GM21717 (cell line): Measurements from ENCODE around the gene PNPT1.
"Not testable (repeated sequence)": the region's sequence is repeated elsewhere in the genome, so short reads cannot be mapped to it uniquely, and the experiment has no call there.

Source experiments
- ATAC-seq: cut with Tn5 transposase; IDR thresholded peaks from one replicate; pipeline ENCODE4 v1.9.1; 2021; ENCODE audit warnings: mild to moderate bottlenecking, moderate library complexity; ENCODE audit not compliant: unreplicated experiment

Gene PNPT1

DNA sequence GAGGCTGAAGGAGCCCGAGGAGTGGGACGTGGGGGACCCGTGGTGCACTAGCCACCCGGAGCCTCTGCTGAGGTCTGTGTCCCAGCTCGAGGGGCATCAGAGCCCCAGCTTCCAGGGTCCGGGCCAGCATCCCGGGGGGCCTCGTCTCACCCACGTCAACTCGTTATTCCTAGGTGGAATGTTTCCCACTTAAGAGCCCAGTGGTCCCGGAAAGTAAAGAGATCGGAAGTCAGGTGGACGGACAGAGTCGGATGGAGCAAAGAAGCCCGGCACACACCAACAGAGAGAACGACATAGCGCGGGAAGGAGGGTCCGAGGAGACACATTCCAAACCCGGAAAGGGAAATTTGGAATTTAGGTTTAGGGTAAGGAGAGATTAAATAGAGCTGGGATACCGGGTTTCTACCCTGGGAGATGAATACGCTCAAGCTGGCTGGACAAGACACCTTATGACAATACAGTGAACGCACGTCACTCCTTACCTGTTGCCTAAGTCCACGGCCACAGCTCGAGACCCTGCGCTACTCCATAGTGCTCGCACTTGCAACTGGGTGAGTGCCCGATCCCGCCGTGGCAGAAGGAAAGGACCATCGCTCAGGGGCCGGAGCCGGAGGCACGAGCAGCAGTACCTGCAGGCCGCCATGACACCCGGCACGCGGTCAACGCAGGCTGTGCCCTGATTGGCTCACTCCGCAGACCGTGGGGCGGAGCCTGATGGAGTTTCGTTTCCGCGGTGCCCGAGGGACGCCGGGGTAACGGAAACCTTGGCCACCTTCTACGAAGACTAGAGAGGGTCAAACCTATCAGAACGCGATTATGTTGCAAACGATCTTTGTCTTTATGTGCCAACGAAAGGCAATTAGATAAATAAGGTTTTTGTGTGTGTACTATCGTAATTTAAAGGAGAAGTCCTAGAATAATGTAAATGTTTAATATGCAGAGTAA, at the start of gene PNPT1:
PNPT1 (minus strand) TSS at position 664 of the 945 bp plus-strand sequence; CDS start at position 643, 21 bp downstream.
- ATAC-seq: peak; percentile 100

- ATAC-seq: no peak
Observed at GRCh38 chr2:55742996-55743395, 49.4 kb upstream of the PNPT1 start.

DNA sequence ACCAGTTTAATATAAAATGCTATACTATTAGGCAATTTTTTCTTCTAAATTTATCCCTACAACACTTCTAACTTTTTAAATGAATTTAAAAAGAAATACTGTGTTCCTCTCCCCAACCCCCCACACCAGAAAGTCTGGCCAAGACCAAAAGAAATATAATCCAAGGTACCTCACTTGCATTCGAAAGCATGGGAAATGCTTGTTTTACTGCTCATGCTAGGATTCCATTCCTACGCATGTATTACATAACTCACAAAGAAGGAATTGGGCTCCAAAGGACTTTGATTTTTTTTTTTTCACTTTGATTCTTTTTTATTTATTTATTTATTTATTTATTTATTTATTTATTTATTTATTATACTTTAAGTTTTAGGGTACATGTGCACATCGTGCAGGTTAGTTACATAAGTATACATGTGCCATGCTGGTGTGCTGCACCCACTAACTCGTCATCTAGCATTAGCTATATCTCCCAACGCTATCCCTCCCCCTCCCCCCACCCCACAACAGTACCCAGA, 42.4 kb upstream of the PNPT1 start:
- not testable (repeated sequence) for ATAC-seq

DNA sequence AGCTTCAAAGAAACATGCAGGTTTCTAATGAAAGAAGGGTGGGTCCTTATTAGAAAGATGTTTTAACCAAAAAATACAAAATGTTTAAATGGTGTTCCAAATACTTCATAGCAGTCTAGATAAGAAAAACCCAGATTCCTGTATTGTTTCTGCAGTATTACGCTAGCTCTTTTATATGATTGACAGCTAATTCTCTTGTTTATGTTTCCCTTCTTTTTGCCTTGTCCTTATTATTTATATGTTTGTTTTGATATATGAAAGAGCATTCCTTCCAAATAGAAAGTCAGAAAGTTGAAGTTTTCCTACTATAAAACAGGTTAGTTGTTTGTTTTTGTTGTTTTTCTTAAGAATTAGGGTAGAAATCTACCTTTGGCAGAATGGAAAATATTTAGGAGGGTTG, 41.1 kb upstream of the PNPT1 start:
- ATAC-seq: no peak

GRCh38 chr2:55733335-55733734, 39.7 kb upstream of the PNPT1 start:
- ATAC-seq: no peak

GRCh38 chr2:55732854-55733253, 39.2 kb upstream of the PNPT1 start:
- no peak for ATAC-seq

DNA sequence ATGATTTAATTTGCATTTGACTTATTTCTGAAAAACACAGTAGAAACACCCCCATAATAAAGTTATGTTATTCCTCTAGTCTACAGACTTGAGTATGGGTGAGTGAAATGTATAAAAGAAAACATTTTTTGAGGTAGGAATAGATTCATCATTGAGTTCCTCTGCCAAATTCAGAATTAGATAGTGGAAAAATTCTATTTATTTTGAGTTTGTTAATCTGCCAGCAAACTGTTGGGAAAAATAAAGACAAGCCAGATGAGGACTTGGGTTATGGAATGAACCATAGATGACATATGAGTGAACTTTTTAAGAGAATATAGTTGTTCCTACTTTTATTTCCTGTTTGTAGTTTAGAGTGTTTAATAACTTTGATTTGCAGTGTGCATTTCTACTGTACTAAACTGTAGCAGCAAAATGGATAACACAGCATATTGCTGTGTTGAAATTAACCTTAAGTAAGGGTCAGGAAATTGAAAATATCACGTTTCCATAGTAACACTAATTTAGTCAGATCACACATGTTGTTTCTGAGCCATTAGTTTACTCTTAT, 35.6 kb upstream of the PNPT1 start:
- ATAC-seq: no peak

DNA sequence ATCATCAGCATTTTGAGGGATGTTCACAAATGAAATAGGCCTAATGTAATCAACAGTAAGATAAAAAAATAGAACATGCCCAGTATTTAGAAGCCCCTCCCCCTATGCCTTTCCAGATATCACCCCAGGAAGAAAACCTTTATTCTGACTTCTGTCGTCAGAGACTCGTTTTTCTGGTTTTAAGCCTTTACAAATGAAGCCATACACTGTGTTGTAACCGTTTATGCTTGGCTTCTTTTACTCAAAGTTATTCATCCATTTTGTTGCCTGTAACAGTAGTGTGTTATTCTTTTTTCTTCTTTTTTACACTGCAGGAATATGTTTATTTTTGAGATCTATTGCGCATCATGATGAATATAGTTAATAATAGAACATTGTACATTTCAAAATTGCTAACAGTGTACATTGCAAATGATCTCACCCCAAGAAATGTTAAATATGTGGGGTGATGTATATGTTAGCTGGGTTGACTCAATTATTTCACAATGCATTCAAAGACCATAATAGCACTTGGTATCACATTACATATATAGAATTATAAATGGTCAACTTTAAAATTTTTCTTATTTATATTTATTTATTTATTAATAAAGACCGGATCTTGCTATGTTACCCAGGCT, 28.1 kb upstream of the PNPT1 start:
- no peak for ATAC-seq

GRCh38 chr2:55720417-55720816, 26.8 kb upstream of the PNPT1 start:
- ATAC-seq: no peak

GRCh38 chr2:55719852-55720251, 26.2 kb upstream of the PNPT1 start:
- no peak for ATAC-seq

DNA sequence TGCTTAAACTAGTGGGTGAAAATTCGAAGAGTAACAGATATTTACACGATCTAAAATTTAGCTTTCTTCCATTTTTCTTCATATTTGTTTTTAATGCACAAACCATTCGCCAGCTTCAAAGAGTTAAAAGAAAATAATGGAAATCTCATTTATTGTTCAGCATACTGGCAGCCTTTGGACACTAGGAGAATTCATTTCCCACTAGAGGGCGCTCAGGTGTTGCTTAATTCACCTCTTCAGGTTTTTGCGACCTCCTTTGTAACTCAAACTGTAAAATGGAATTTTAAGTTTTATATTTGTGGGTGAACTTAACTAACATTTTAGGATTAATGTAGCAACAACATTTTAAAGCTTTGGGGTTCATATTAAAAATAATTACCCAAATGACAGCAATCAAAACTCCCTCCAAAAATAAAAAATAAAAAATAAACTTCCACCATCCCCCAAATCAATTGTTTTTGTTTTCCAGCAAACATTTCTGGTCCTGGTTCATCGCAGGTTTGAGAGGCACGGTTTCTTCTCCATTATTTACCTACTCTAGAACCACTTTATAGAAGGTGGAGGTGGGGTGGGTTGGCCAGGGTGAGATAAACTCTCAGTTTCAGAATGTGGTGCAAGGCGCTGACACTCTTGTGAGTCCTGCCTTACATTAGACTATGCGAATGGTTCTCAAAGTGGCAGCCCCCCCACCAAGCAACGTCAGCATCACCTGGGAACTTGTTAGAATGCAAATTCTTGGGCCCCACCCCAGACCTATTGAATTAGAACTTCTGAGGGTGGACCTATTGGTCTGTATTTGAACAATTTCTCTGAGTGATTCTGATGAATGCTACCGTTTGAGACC, 24.7 kb upstream of the PNPT1 start:
- ATAC-seq: peak; percentile 65

- no peak for ATAC-seq
Observed at GRCh38 chr2:55715626-55716025, 22.0 kb upstream of the PNPT1 start.

GRCh38 chr2:55715178-55715577, 21.5 kb upstream of the PNPT1 start:
- not testable (repeated sequence) for ATAC-seq

- ATAC-seq: no peak
Observed at GRCh38 chr2:55712477-55713060, 18.9 kb upstream of the PNPT1 start.

DNA sequence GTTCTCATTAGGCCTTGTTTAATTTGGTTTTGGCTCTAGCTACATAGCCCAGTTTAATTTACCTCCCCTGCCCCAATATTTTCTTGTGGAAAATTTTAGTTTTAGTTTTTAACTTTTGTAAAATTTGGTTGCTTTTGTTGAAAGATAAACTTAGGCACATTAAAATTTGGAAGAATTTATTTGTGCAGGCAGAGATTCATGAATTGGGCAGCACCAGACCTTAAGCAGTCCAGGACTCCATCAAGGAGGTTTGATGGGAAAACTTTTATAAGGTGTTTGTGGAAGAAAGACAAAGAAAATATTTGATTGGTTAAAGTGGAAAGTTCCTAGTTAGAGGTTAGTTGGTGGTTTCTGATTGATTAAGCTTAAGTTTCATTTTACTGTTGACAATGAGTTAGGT, 16.4 kb upstream of the PNPT1 start:
- ATAC-seq: no peak

- ATAC-seq: no peak
Observed at GRCh38 chr2:55707751-55708150, 14.1 kb upstream of the PNPT1 start.

GRCh38 chr2:55706258-55706657, 12.6 kb upstream of the PNPT1 start:
- ATAC-seq: not testable (repeated sequence)

GRCh38 chr2:55705027-55705653, 11.5 kb upstream of the PNPT1 start:
- ATAC-seq: no peak

DNA sequence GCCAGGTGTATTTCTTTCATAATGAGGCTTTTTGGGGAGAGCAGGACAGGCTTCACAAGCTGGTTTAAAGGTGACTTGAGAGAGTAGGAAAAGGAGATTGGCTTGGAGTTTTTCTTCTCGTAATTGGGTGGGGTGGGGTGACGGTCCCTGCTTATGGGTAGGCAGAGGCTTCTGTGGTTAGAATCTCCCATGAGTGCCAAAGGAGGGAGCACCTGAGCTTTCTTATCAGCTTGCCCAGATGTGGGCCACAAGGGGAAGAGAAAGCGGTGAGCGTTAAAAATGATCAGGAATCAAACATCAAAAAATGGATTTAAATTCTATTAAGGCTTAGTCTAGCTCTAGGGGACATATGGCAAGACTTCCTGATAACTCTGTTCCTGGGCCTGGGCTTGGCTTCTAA, 9.7 kb upstream of the PNPT1 start:
- ATAC-seq: no peak

- peak; percentile 1 for ATAC-seq
Observed at GRCh38 chr2:55692740-55693139, 904 bp downstream of the PNPT1 start.
